HepG2 (cell line): ENCODE data around the gene SAMD8. TPM values are rescaled to one million over a fixed set of nuclear protein-coding genes. Genes with fewer than 3 reads are reported as not detected.

Experiments
- AFF4 ChIP-seq: sonication (generic); formaldehyde crosslinking; IDR thresholded peaks from 2 replicates; pipeline ENCODE4 v1.4.0; 2020; ENCODE audit warnings: missing genetic modification reagents
- ATF7-NPFF ChIP-seq: sonication (generic); formaldehyde crosslinking; IDR thresholded peaks from 2 replicates; pipeline ENCODE4 v1.8.1; 2023; ENCODE audit warnings: mild to moderate bottlenecking, low read depth, missing genetic modification reagents, moderate library complexity
- BCLAF1 ChIP-seq: fragments of 450-650 bp; IDR thresholded peaks from 2 replicates; pipeline ENCODE4 v1.6.1; 2017; ENCODE audit warnings: mild to moderate bottlenecking
- CHD4 ChIP-seq: fragments of 200-600 bp; sonication (generic); IDR thresholded peaks from 2 replicates; pipeline ENCODE4 v1.7.0; 2017; ENCODE audit warnings: mild to moderate bottlenecking, low read length, borderline replicate concordance
- DPF2 ChIP-seq: sonication (generic); formaldehyde crosslinking; IDR thresholded peaks from 2 replicates; pipeline ENCODE4 v1.4.0; 2020; ENCODE audit warnings: mild to moderate bottlenecking, low read depth, missing genetic modification reagents, borderline replicate concordance
- GMEB1 ChIP-seq: sonication (generic); formaldehyde crosslinking; IDR thresholded peaks from 2 replicates; pipeline ENCODE4 v1.5.1; 2020; ENCODE audit warnings: missing genetic modification reagents, mild to moderate bottlenecking, borderline replicate concordance
- HNF4G ChIP-seq, 2 experiments: sonication (generic) in 1 of 2; formaldehyde crosslinking in 1 of 2; IDR thresholded peaks; 2 replicates each; pipeline versions ENCODE4 v1.4.0 to v1.6.1; 2011 to 2020; ENCODE audit warnings: borderline replicate concordance in 2 of 2, low read depth in 2 of 2, mild to moderate bottlenecking in 2 of 2, low read length in 1 of 2, missing genetic modification reagents in 1 of 2, moderate library complexity in 1 of 2
- HNRNPH1 ChIP-seq: fragments of 200-400 bp; formaldehyde crosslinking; optimal IDR thresholded peaks from 2 replicates; pipeline ENCODE3; 2017; ENCODE audit warnings: mild to moderate bottlenecking, low read depth, low read length
- KDM5B ChIP-seq: sonication (generic); formaldehyde crosslinking; IDR thresholded peaks from 2 replicates; pipeline ENCODE4 v1.4.0; 2020; ENCODE audit warnings: missing genetic modification reagents, mild to moderate bottlenecking, borderline replicate concordance
- KLF11 ChIP-seq: IDR thresholded peaks from 2 replicates; pipeline ENCODE4 v1.6.1; 2016; ENCODE audit warnings: missing compliant biosample characterization
- MXD4 ChIP-seq: IDR thresholded peaks from 2 replicates; pipeline ENCODE4 v1.6.1; 2016; ENCODE audit warnings: mild to moderate bottlenecking, missing biosample characterization, missing genetic modification reagents
- PAWR ChIP-seq: sonication (generic); formaldehyde crosslinking; IDR thresholded peaks from 2 replicates; pipeline ENCODE4 v1.4.0; 2020; ENCODE audit warnings: missing genetic modification reagents, mild to moderate bottlenecking, borderline replicate concordance
- PCBP1 ChIP-seq: fragments of 200-400 bp; formaldehyde crosslinking; IDR thresholded peaks from 2 replicates; pipeline ENCODE4 v1.6.1; 2017; ENCODE audit warnings: mild to moderate bottlenecking, low read depth, low read length, borderline replicate concordance
- U2AF1 ChIP-seq: fragments of 200-400 bp; formaldehyde crosslinking; optimal IDR thresholded peaks from 2 replicates; pipeline ENCODE3; 2017; ENCODE audit warnings: mild to moderate bottlenecking, low read depth, low read length
- ZBTB34 ChIP-seq: sonication (generic); formaldehyde crosslinking; IDR thresholded peaks from 2 replicates; pipeline ENCODE4 v1.8.0; 2022; ENCODE audit warnings: mild to moderate bottlenecking, missing genetic modification reagents
- ZFP37 ChIP-seq: sonication (generic); formaldehyde crosslinking; IDR thresholded peaks from 2 replicates; pipeline ENCODE4 v1.4.0; 2020; ENCODE audit warnings: missing genetic modification reagents, borderline replicate concordance
- ZNF160 ChIP-seq: sonication (generic); formaldehyde crosslinking; IDR thresholded peaks from 2 replicates; pipeline ENCODE4 v1.8.0; 2022; ENCODE audit warnings: mild to moderate bottlenecking, inconsistent platforms, missing genetic modification reagents
- ZNF616 ChIP-seq: sonication (generic); formaldehyde crosslinking; IDR thresholded peaks from 2 replicates; pipeline ENCODE4 v1.5.0; 2020; ENCODE audit warnings: low read depth, mild to moderate bottlenecking, missing genetic modification reagents
- polyA plus RNA-seq, 8 experiments: library from polyadenylated mRNA; depleted of rRNA in 3 of 8; stranded (reverse) in 7 of 8; unstranded in 1 of 8; fragments of >200 nt; fragmentation: Illumina TruSeq in 4 of 8; extraction: Trizol in 4 of 8; gene quantifications; 2 replicates each; pipeline versions ENCODE4 v1.2.1 to v1.2.3, GENCODE V29; 2011 to 2016; ENCODE audit warnings: low read depth in 4 of 8, missing spikeins in 1 of 8, mixed read lengths in 1 of 8; ENCODE audit not compliant: insufficient read depth in 1 of 8
- total RNA-seq, 5 experiments: library from RNA; depleted of rRNA; stranded (reverse); fragments of >200 nt; fragmentation: Illumina TruSeq; extraction: Trizol; gene quantifications; 2 replicates each; pipeline ENCODE4 v1.2.3, GENCODE V29; 2016; ENCODE audit warnings: low read depth in 1 of 5

Gene SAMD8
- total and polyA plus RNA-seq, 2 of the 13 experiments (the other 11 are each of a cell fraction or from before 2014, with no cell fraction given), result 10.4 to 13.2 TPM

DNA sequence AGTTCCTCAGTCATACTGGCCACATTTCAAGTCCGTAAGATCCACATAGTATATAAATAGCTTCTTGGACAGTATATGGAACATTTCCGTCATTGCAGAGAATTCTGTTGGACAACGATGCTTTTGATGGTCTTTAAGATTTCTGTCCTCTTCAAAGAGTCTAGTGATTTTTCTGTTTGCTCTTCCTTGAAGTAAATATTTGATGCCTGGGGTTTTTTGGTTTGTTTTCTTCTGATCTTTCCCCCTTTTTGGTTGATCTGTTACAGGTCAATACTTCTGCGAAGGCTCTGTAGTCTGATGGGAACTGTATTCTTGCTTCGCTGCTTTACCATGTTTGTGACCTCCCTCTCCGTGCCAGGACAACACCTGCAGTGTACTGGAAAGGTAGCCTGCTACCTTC lies 56.8 kb downstream of the SAMD8 start (continued):
- no peak for TF ChIP-seq ATF7-NPFF
- no peak for TF ChIP-seq HNRNPH1
- TF ChIP-seq ZFP37 (CRISPR knock-in tag), result no peak
- no peak for TF ChIP-seq ZNF616 (CRISPR knock-in tag)
- no peak for TF ChIP-seq ZNF160
- no peak for TF ChIP-seq AFF4 (CRISPR knock-in tag)
- no peak for TF ChIP-seq MXD4 (CRISPR knock-in tag)
- no peak for TF ChIP-seq PCBP1
- TF ChIP-seq PAWR (CRISPR knock-in tag), result no peak
- TF ChIP-seq CHD4, result no peak
- TF ChIP-seq KLF11, result no peak
- TF ChIP-seq KDM5B, result no peak
- no peak for TF ChIP-seq U2AF1
- no peak for TF ChIP-seq BCLAF1
- TF ChIP-seq GMEB1, result peak; percentile 30; the same call in 1 of the 2 replicates
- TF ChIP-seq HNF4G (IDR thresholded peaks at IDR 0.05; ENCODE audit: borderline replicate concordance, low read depth, low read length), result no peak; the same call in 1 of the 2 replicates
- TF ChIP-seq HNF4G (CRISPR knock-in tag; IDR thresholded peaks at IDR 0.05; ENCODE audit: borderline replicate concordance, low read depth), result no peak
- TF ChIP-seq ZBTB34 (CRISPR knock-in tag), result peak; percentile 94
- TF ChIP-seq DPF2, result peak; percentile 89; the same call in 1 of the 2 replicates
